GM11168 (cell line): ENCODE measurements around the gene ARPC5.
"Not testable (repeated sequence)": the region's sequence is repeated elsewhere in the genome, so short reads cannot be mapped to it uniquely, and the experiment has no call there.

Experiments used
- in situ Hi-C: fragments of 300-500 bp; cut with MboI; formaldehyde crosslinking; loops from one replicate; pipeline ENCODE4 v1.12.0; 2022; ENCODE audit warnings: low sequenced_read_pairs; ENCODE audit not compliant: unreplicated experiment

ARPC5 gene

DNA sequence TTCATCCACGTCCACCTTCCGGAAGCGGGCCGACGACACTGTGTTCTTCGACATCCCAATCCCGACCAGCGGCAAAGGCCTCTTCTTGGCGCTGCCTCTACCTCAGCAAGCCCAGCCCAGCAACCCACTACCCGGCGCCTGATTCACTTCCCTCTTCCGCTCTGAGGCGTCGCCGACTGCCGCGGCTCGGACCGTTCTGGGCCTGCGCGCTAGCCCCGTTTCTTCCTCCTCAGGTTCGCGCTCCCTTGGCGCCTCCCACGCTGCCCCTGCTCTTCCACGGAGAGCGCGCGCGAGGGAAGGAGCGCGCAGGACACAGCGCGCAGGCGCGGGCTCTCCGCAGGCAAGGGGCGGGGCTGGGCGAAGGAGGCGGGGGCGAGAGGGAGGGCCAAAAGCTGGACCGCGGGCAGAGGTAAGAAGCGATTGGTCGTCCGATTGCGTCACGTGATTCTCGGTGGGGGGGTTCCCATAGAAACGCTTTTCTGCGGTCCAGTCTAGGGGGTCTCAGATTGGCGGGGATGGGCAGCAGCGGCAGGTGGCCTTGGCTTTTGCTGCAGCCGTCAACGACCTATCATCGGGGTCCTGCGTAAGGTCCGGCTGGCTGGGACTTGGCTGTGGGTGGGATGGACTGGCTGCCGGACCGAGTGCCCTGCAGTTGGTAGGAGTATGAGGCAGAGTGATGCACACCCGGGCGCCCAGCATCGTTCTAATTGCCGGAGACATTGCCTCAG, at the start of gene ARPC5:
Gene ARPC5, minus strand, starts transcription at position 178 of the 728 bp plus-strand sequence. Its CDS starts 124 bp downstream, at position 54.
- in situ Hi-C loops, result no loop called here

DNA sequence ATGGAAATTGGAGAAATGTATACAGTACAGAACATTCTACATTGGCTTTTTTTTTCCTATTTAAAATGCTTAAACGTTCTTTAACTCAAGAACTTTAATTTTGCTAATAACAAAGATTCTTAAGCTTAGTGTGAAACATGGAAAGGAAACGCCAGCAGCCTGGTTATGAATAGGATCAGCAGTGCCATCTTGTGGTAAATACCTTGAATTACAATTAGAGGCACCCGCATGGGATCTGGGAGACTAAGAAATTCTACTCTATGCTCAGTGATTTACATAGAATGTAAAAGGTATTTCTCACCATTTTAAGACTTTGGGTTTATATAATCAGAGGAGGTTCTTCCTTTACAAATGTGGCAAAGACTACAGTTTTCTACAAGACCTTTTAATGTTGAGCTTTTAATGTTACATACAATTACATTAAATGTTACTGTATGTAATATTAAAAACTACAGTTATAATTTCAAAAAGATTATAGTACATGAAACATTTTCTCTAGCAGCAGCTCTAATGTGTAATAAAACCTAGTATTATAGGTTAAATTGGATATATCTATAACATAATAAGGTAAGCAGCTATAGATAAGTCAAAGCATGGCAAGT, 49.6 kb upstream of the ARPC5 start:
- in situ Hi-C loops, result loop anchor here (10.0 kb wide), 1 partner anchor 240 kb away; no protein-coding TSS in a partner anchor

GRCh38 chr1:183679363-183679762, 43.8 kb upstream of the ARPC5 start:
- in situ Hi-C loops, result not testable (repeated sequence)

- in situ Hi-C loops, result no loop called here
Observed at GRCh38 chr1:183678819-183679218, 43.2 kb upstream of the ARPC5 start.

DNA sequence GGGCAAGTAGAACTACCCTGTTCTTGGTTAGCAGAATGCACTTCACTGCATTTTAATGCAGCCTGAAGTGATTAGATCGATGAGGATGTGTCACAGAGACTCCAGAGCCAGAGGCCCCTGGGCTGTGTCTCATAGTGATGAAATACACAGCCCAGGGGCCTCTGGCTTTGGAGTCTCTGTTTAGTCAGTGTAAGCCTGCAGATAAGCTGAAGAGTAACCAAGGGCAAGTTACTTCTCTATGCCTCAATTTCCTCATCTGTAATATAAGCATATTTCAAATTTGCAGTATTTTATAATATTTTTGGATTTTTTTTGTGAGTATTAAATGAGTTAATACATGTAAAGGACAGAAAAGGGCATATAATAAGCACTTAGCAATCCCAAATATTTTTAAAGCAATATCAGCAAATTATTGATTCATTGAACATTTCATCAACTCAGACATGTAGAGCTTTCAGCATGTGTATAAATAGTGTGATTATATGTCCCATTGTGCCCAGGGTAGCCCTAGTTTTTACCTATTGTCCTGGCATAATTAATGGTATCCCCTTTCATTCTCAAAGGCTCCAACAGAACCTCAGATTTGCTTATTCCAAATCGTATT, 41.1 kb upstream of the ARPC5 start:
- in situ Hi-C loops, result no loop called here

DNA sequence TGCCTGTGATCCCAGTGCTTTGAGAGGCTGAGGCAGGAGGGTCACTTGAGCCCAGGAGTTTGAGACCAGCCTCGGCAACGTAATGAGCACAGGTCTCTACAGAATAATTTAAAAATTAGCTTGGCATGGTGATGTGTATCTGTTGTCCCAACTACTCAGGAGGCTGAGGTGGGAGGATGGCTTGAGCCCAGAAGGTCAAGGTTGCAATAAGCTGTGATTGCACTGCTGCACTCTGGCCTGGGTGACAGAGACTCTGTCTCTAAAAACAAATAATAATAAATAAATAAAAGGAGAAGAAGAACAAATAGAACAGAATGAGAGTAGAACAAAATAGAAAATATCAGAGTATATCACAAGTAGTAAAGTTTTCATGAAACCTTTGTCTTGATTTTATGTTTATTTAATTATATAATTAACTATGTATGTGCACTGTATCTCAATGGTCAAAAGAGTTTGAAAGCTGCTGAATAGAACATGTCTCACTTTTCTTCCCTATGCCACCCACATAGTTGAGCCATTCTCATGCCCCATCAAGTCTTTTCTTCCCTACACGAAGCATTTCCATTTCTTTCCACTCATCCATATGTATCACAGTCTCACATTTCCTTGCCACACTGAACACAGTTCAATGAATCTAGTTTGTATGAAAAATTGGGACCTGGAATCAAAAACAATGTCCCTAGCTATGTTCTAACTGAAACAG, 40.5 kb upstream of the ARPC5 start:
- in situ Hi-C loops, result no loop called here

- in situ Hi-C loops, result no loop called here
Observed at GRCh38 chr1:183675381-183675780, 39.8 kb upstream of the ARPC5 start.

GRCh38 chr1:183674886-183675285, 39.3 kb upstream of the ARPC5 start:
- in situ Hi-C loops, result no loop called here

DNA sequence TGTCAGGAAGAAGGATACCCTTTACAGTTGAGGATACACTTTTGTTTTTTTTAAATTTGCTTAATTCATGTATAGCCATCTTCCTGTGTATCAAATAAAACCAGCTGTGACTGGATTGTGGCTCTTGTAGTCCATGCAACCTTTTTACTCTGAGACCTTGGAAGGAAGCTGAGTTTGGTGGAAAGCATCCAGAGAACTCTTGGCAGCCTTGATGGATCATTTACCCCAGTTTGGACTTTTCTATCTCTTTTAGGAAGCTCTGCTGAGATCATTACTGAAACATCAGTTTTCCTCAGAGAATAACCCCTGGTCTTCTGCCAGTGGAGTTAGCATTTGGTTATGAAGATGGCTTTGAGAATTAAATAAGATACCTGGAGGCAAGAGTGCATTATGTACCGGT, 38.8 kb upstream of the ARPC5 start:
- in situ Hi-C loops, result no loop called here

DNA sequence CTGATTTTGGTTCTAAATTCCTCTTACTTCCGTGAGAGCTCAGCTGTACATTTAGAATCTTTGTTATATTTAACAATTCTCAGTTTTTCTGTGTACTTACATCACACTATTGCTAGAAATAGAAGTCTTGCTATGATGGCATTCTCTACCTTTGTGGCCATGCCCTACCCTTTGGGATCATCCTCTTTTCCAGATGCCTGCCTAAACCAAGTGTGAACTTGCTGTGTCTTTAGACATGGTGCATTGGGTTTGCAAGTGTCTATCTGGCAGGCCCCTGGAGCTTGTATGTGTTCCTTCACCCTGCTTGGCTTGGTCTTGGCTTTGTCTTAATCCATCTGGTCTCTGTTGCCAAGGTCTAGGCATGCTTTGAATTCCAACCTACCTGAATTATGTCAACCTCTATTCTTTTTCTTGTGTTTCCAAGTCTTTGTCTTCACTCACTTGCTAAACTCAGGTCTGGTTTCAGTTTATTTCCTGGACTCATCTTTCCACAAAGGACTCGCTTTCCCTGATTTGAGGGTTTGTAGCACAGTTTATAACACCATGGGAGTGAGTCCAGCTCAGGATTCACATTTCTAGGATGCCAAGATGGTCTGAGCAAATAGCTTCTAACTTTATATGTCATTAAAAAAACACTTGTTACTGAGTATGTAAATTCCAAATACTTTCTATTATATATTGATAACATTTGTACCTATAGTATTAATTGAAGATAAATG, 38.2 kb upstream of the ARPC5 start:
- in situ Hi-C loops, result no loop called here

DNA sequence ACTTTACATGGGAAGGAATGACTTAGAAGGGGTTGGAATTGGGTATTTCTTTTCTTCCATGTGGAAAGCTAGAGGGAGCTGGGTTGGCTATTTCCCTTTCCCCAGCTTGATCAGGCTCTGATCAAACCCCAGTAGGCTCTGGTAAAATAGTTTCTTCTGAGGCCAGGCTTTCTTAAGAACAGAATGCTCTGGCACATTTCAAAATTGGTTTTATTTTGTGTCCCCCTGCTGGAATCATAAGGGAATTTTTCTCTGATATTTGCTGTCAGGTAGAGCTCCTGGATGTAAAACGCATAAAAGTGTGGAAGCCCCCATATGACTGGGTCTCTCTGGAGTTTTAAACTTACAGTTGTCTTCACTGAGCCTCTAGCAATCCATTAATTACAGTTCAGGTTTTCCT, 34.6 kb upstream of the ARPC5 start:
- in situ Hi-C loops, result no loop called here

DNA sequence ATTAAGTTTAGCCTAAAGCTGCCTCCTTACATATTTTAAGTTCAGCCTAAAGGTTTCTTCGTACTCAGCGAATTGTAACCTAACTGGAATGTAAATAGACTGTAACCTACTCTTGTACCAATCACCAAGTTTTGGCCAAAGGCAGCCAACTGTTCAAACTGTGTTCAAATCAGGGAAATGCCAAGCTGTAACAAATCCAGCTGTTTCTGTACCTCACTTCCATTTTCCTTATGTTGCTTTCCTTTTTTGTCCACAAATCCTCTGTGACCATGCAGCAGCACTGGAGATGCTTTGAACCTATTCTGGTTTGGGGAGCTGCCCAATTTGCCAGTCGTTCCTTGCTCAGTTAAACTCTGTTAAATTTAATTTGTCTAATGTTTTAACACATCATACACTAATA, 20.8 kb upstream of the ARPC5 start:
- in situ Hi-C loops, result no loop called here

GRCh38 chr1:183655562-183656075, 20.0 kb upstream of the ARPC5 start:
- in situ Hi-C loops, result no loop called here

- in situ Hi-C loops, result no loop called here
Observed at GRCh38 chr1:183654706-183655105, 19.1 kb upstream of the ARPC5 start.

GRCh38 chr1:183653876-183654451, 18.4 kb upstream of the ARPC5 start:
- in situ Hi-C loops, result no loop called here

GRCh38 chr1:183653462-183653794, 17.8 kb upstream of the ARPC5 start:
- in situ Hi-C loops, result no loop called here

GRCh38 chr1:183652547-183653461, 17.2 kb upstream of the ARPC5 start, which contains the start of gene APOBEC4:
Gene APOBEC4, minus strand, starts transcription at chr1:183653316. Its CDS starts 4,535 bp downstream, at chr1:183648781.
- in situ Hi-C loops, result no loop called here

DNA sequence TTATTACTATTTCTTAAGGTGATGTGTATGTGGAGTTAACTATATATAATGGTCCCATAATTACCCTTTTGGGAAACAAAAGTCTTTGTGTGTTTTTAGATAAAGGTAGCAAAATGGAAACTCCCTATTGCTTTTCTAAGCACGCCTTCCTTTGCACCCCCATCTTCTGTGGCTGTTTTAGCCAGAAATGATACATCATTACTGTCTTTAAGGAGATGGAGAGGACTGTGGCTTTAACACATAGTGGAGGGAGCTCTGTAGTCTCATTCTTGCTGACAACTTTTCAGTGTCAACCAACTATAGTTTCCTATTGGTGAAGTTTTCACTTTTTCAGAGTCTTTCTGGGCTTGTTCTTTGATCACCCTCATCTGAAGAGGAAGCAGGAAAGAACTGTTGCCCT, 16.5 kb upstream of the ARPC5 start:
- in situ Hi-C loops, result no loop called here

GRCh38 chr1:183651612-183652011, 16.0 kb upstream of the ARPC5 start:
- in situ Hi-C loops, result no loop called here
